ENCODE data around the gene TNN. TPM values are rescaled to one million over a fixed set of nuclear protein-coding genes. Genes with fewer than 3 reads are reported as not detected.
A peak's percentile ranks its signal among the peaks of the same experiment; 100 is the strongest.

TNN gene
- total RNA-seq, 2 donors from 2014 or later = 0.09 TPM; not detected in 1

DNA sequence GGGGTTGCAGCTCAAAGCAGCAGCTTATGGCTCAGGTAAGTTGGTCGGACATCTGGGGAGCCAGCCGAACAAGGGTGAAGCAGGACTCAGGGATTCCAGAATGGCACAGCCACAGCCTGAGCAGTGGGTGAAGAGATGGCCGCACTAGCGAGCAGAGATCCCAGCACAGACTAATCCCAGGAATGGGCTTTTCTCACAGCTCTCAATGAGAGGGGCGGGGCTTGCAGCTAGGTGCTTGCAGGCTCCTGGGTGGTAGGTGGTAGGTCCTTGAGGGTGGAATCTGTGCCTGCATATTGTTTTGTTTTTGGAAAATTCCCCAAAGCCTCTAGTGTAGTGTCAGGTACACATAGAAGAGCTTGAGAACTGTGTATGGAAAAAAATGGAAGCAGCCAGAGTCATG, 116.0 kb downstream of the TNN start:
- H3K27ac Mint-ChIP-seq = no peak overlapping the region

DNA sequence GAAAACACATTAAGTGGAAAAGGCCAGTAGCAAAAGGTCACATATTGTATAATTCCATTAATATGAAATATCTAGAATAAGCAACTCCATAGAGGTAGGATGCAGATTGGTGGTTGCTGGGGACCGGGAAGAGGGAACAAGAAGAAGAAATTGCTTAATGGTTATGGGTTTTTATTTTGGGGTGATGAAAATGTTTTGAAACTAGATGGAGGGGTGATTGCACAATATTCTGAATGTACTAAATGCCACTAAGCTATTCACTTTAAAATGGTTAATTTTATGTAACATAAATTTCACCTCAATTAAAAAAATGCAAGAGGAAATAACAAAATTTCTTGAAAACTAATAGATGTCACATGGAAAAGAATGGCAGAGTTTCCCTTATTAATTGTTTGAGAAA, 118.3 kb downstream of the TNN start:
- H3K9me3 Mint-ChIP-seq = no peaks in the 10 kb centered on the region
- no peaks in the 10 kb centered on the region for H3K27me3 ChIP-seq (ENCODE audit: control insufficient read depth, insufficient read depth, low read length, poor library complexity, severe bottlenecking)
- H3K9me3 ChIP-seq (ENCODE audit: control insufficient read depth, low read length) = no peaks in the 10 kb centered on the region
- no peak for DNase-seq
- no peaks in the 10 kb centered on the region for H3K4me1 ChIP-seq (ENCODE audit: control insufficient read depth, insufficient read depth, low read length)
- H3K36me3 Mint-ChIP-seq (ENCODE audit: low read depth) = no peaks in the 10 kb centered on the region
- H3K27ac ChIP-seq (ENCODE audit: low read depth, low read length) = no peak overlapping the region
- peaks cover 6% of the 10 kb centered on the region for H3K36me3 ChIP-seq (ENCODE audit: control insufficient read depth, insufficient read depth, low read length)
- TF ChIP-seq, protein P1, sequence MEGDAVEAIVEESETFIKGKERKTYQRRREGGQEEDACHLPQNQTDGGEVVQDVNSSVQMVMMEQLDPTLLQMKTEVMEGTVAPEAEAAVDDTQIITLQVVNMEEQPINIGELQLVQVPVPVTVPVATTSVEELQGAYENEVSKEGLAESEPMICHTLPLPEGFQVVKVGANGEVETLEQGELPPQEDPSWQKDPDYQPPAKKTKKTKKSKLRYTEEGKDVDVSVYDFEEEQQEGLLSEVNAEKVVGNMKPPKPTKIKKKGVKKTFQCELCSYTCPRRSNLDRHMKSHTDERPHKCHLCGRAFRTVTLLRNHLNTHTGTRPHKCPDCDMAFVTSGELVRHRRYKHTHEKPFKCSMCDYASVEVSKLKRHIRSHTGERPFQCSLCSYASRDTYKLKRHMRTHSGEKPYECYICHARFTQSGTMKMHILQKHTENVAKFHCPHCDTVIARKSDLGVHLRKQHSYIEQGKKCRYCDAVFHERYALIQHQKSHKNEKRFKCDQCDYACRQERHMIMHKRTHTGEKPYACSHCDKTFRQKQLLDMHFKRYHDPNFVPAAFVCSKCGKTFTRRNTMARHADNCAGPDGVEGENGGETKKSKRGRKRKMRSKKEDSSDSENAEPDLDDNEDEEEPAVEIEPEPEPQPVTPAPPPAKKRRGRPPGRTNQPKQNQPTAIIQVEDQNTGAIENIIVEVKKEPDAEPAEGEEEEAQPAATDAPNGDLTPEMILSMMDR (conservative IDR thresholded peaks at IDR 0.05) = no peak
- no peak overlapping the region for H3K9ac ChIP-seq (ENCODE audit: extremely low read depth, low read length, poor library complexity, severe bottlenecking)
- no peak overlapping the region for H3K4me3 Mint-ChIP-seq
- peaks cover 12% of the 10 kb centered on the region for H3K4me1 Mint-ChIP-seq
- WGBS, 2 experiments (ENCODE audit: insufficient coverage in 1 of 2, insufficient read length in 1 of 2) = 100% methylated on average over 1 of the region's 1 CpG
- no peak overlapping the region for H3K27ac Mint-ChIP-seq
- no peak overlapping the region for H3K4me3 ChIP-seq (ENCODE audit: low read length)
- no peaks in the 10 kb centered on the region for H3K27me3 Mint-ChIP-seq (ENCODE audit: insufficient read depth)

More for the DNA sequence above, 116.0 kb downstream of the TNN start:
- peak; percentile 75 for DNase-seq
- TF ChIP-seq, protein P1 (conservative IDR thresholded peaks at IDR 0.05) = no peak
- H3K27me3 Mint-ChIP-seq (ENCODE audit: insufficient read depth) = no peaks in the 10 kb centered on the region
- Histone ChIP-seq H3K4me1 (ENCODE audit: control insufficient read depth, insufficient read depth, low read length) (no peaks in the 10 kb centered on the region), H3K9ac (ENCODE audit: extremely low read depth, low read length, poor library complexity, severe bottlenecking) (no peak overlapping the region), H3K9me3 (ENCODE audit: control insufficient read depth, low read length) (no peaks in the 10 kb centered on the region), H3K4me3 (ENCODE audit: low read length) (no peak overlapping the region), H3K36me3 (ENCODE audit: control insufficient read depth, insufficient read depth, low read length) (peaks cover 6% of the 10 kb centered on the region), H3K27me3 (ENCODE audit: control insufficient read depth, insufficient read depth, low read length, poor library complexity, severe bottlenecking) (no peaks in the 10 kb centered on the region), H3K27ac (ENCODE audit: low read depth, low read length) (no peak overlapping the region)
- 89 to 100% methylated on average over 2 to 5 of the region's 5 CpGs for WGBS, 2 experiments (ENCODE audit: insufficient coverage in 1 of 2, insufficient read length in 1 of 2)
- H3K4me3 Mint-ChIP-seq = no peak overlapping the region
- no peaks in the 10 kb centered on the region for H3K36me3 Mint-ChIP-seq (ENCODE audit: low read depth)
- H3K4me1 Mint-ChIP-seq = peaks cover 6% of the 10 kb centered on the region
- no peaks in the 10 kb centered on the region for H3K9me3 Mint-ChIP-seq

DNA sequence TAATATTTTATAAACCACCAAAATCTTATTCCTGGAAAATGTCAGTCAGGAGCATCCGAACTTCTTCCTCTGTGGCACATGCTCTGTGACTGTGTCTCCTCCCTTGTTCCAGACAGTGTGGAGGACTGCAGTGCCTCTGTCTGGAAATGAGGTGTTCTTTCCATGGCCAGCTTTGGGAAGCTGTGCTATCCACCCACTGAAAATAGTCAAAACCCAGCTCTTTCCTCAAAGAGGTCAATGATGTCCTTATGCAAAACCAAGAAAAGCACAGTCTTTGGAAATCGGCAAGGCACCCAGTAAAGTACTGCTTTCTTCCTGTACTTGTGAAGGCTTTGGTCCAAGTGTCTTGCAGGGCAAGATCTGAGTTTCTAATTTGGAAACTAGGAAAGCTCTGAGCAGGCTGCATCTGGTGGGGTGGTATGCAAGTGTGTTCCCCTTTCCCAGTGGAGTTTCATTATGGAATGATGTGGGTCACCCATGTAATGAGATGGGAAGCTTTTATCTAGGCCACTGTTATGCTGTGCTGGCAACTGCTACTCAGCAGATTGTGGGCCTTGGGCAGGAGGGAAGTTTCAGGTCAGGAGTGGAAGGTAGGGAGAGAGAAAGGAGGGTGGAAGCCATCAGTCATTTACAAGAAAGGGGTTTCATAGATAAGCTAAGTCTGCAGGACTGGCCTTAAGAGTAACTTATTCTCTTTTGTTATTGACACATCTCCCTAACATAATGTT, 119.0 kb downstream of the TNN start:
- Histone ChIP-seq H3K27ac (ENCODE audit: low read depth, low read length) (no peak overlapping the region), H3K36me3 (ENCODE audit: control insufficient read depth, insufficient read depth, low read length) (peaks cover 6% of the 10 kb centered on the region), H3K27me3 (ENCODE audit: control insufficient read depth, insufficient read depth, low read length, poor library complexity, severe bottlenecking) (no peaks in the 10 kb centered on the region), H3K4me1 (ENCODE audit: control insufficient read depth, insufficient read depth, low read length) (no peaks in the 10 kb centered on the region), H3K9ac (ENCODE audit: extremely low read depth, low read length, poor library complexity, severe bottlenecking) (no peak overlapping the region), H3K4me3 (ENCODE audit: low read length) (no peak overlapping the region), H3K9me3 (ENCODE audit: control insufficient read depth, low read length) (no peaks in the 10 kb centered on the region)
- Mint-ChIP-seq H3K27ac (no peak overlapping the region), H3K36me3 (ENCODE audit: low read depth) (no peaks in the 10 kb centered on the region), H3K4me3 (no peak overlapping the region), H3K9me3 (no peaks in the 10 kb centered on the region), H3K27me3 (ENCODE audit: insufficient read depth) (no peaks in the 10 kb centered on the region), H3K4me1 (peaks cover 18% of the 10 kb centered on the region)
- TF ChIP-seq, protein P1 (conservative IDR thresholded peaks at IDR 0.05) = no peak
- WGBS, 2 experiments (ENCODE audit: insufficient coverage in 1 of 2, insufficient read length in 1 of 2) = 94% methylated on average over 2 of the region's 2 CpGs
- DNase-seq = no peak

Measured in endodermal cell (in vitro differentiated cells).